Gastrocnemius medialis (tissue), 4 donors: Measurements from ENCODE around the gene KDM4E.

Source experiments
- CTCF ChIP-seq, 5 experiments: fragments of 450-650 bp in 3 of 5; fragments of 200-600 bp in 2 of 5; sonication (generic) in 2 of 5; IDR thresholded peaks in 4 of 5; conservative IDR thresholded peaks in 1 of 5; 1 replicate in 4 of 5; 2 replicates in 1 of 5; pipeline ENCODE4 v1.5.1; 2016 to 2019; ENCODE audit warnings: antibody characterized with exemption in 5 of 5, mild to moderate bottlenecking in 3 of 5, moderate library complexity in 3 of 5
- POLR2A ChIP-seq, 2 donors: fragments of 450-650 bp; IDR thresholded peaks; one replicate each; pipeline ENCODE4 v1.6.1; 2017; ENCODE audit warnings: antibody characterized with exemption in 2 of 2, mild to moderate bottlenecking in 2 of 2, moderate library complexity in 2 of 2

- no peak for TF ChIP-seq CTCF (IDR thresholded peaks at IDR 0.05 in 4 of 5, conservative IDR thresholded peaks at IDR 0.05 in 1 of 5)
- TF ChIP-seq POLR2A (IDR thresholded peaks at IDR 0.05): no peak
These were observed at the start of gene KDM4E for GRCh38 chr11:95024958-95025357.
